Measurements from ENCODE around the gene EBNA1BP2.
"Not testable (repeated sequence)": the region's sequence is repeated elsewhere in the genome, so short reads cannot be mapped to it uniquely, and the experiment has no call there.

EBNA1BP2 gene

GRCh38 chr1:43172527-43172972 lies 460 bp upstream of the EBNA1BP2 start:
- DNase-seq (ENCODE audit: low spot score): peak; percentile 88

DNA sequence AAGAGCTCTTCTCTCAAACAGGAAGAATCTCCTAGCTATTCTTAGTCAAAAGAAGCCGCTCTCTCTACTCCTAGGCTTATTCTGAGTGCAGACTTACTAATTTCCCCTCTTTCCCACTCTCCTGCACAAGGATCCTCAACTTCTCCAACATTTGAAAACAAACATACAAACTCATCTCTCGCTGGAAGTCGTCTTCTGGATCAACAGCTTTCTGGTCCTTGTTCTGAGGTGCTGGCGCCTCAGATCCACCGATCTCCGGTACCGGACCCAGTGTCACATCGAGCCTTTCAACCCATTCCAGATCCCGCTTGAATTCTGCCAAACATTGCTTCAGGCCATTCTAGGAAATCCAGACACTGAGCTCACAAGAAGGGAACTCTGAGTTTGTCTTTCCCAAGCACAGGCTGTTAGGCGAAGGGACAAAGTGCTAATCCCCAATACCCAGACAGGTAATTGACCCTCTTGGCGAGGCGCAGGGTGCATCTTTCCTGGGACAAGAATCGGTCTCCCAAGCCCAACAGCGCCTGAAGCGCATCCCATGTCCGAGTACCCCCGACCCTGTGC lies 696 bp downstream of the EBNA1BP2 start:
- DNase-seq (ENCODE audit: low spot score): no peak

DNA sequence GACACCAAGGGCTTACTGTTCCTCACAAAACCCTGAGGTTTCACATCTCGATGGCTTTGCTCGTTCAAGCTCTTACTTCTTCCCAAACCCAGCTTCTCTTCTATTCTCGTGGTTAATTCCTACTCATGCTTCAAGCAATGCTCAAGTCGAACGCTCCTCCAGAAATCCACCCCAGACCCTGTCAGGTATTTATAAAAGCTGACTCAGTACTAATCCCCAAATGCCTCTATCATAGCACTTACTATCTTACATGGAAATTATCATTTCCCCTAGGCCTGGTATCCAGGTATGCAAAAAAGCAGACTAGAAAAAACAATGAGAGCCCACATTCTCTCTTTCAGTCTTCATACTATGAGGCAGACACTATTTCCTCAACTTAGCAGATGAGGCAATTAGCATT lies 6.3 kb downstream of the EBNA1BP2 start:
- no peak for DNase-seq (ENCODE audit: low spot score)

- no peak for DNase-seq (ENCODE audit: low spot score)
Measured at GRCh38 chr1:43165162-43165561, 6.9 kb downstream of the EBNA1BP2 start.

- no peak for DNase-seq (ENCODE audit: low spot score)
Measured at GRCh38 chr1:43156026-43156425, 16.1 kb downstream of the EBNA1BP2 start.

DNA sequence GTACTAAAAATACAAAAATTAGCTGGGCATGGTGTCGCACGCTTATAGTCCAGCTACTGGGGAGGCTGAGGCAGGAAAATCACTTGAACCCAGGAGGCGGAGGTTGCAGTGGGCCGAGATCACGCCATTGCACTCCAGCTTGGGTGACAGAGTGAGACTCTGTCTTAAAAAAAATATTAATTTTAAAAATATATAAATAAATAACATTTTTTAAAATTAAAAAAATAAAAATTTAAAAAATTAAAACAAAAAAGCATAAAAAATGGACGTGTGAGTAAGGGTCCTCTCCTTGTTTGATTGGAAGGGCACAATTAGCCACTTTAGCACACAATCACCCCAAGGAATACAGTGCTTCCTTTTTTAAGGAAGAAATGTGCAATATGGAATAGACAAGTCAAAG lies 18.6 kb downstream of the EBNA1BP2 start:
- no peak for DNase-seq (ENCODE audit: low spot score)

- no peak for DNase-seq (ENCODE audit: low spot score)
Measured at GRCh38 chr1:43152866-43153265, 19.2 kb downstream of the EBNA1BP2 start.

- DNase-seq (ENCODE audit: low spot score): no peak
Measured at GRCh38 chr1:43149889-43150288, 22.2 kb downstream of the EBNA1BP2 start.

- no peak for DNase-seq (ENCODE audit: low spot score)
Measured at GRCh38 chr1:43147625-43148327, 24.3 kb downstream of the EBNA1BP2 start.

GRCh38 chr1:43144237-43144636 lies 27.9 kb downstream of the EBNA1BP2 start:
- no peak for DNase-seq (ENCODE audit: low spot score)

DNA sequence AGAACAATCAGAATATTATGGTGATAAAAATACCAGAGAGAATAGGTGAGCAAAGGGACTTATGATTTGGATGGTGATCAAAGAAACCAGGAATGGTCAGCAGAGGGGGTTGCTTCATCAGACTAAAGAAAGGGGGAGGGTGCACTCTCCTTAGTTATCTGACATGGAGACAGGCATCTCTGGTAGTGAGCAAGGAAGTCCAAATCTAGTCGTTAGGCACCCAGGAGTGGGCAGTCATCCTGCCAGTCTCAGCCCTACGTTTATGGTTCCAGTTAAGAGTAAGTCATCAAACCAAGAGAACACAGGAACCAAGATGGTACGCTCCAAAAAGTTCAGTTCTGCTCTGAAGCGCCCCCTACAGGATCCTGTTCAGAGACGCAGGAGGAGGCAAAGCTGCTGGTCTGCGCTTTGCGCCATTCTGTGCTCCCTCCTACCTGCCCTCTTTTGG lies 28.6 kb downstream of the EBNA1BP2 start:
- DNase-seq (ENCODE audit: low spot score): no peak

DNA sequence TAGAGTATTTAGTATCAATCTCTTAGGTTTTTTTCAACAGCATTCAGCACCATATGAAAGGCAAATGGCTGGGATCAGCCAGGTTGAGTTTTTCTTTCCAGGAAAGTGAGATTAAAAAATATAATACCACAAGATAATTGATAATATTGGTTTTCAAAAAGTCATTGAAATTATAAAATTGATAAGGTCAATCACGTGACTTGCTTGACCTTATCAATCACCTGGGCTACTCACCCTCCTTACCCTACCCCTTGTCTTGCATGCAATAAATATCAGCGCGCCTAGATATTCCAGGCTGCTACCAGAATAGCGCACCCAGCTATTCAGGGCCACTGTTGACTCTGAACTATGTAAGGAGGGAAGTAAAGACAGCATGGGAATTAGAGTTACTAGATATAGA lies 31.5 kb downstream of the EBNA1BP2 start:
- no peak for DNase-seq (ENCODE audit: low spot score)

- no peak for DNase-seq (ENCODE audit: low spot score)
Measured at GRCh38 chr1:43140010-43140409, 32.1 kb downstream of the EBNA1BP2 start.

GRCh38 chr1:43139295-43139694 lies 32.8 kb downstream of the EBNA1BP2 start:
- DNase-seq (ENCODE audit: low spot score): not testable (repeated sequence)

DNA sequence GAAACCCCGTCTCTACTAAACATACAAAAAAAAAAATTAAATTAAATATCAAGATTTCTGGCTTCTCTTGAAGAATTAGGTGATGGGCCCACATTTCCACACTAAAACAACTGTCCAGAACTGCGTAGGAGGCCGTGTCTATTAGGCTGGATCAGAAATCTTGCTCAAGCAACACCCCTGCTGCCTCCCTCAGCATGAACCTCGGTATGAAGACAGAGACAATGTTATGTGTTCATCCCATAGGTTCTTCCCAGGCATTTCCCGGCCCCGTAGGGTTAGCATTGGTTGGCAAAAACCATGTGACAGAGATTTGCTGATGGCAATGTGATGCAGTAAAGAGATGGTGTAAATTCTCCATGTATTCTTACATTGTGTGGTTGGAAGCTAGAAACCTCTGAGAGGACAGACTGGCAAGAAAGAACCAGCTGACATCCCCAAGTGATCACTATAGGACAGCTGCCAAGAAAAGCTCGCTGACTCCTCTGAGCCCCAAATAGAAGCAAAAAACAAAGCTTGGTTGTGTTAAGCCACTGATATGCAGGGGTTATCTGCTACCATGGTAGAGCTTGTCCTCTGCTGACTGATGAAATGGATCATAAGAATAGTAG lies 34.5 kb downstream of the EBNA1BP2 start:
- no peak for DNase-seq (ENCODE audit: low spot score)

GRCh38 chr1:43135857-43136781 lies 36.0 kb downstream of the EBNA1BP2 start:
- DNase-seq (ENCODE audit: low spot score): no peak

- DNase-seq (ENCODE audit: low spot score): no peak
Measured at GRCh38 chr1:43134640-43135039, 37.5 kb downstream of the EBNA1BP2 start.

DNA sequence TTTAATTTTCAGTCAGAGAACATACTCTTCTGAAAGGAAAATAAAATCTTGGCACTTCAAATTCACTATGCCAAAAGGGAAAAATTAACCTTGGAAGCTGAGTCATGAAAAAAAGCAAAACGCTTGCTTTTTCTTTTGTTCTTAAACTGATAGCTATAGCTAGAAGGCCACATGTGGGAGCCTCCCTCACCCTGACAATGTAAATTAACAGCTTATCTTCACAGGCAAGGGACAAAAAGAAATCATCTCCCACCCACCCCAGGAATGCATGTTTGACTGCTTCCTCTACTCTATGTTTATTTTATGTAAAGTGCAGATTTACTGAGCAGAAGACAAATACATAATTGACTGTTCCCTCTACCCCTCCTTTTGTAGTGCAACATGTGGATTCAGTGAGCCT lies 38.0 kb downstream of the EBNA1BP2 start:
- DNase-seq (ENCODE audit: low spot score): no peak

- DNase-seq (ENCODE audit: low spot score): no peak
Measured at GRCh38 chr1:43129426-43129825, 42.7 kb downstream of the EBNA1BP2 start.

DNA sequence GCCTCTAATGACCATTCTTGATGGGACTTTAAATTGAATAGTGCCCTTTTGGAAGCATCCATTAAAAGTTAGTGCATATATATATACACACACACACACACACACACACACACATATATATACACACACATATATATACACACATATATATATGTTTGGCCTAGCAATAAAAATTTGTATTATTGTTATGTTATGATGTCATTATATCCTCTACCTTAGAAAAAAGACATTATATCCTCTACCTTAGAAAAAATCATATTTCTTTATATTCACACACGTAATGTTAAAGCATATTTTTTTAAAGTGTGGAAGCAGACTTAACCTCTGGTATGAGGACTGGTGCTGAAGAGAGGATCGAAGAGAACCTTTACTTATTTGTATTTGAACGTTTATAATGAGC lies 43.3 kb downstream of the EBNA1BP2 start:
- DNase-seq (ENCODE audit: low spot score): no peak

GRCh38 chr1:43123031-43123430 lies 49.1 kb downstream of the EBNA1BP2 start:
- no peak for DNase-seq (ENCODE audit: low spot score)

- DNase-seq (ENCODE audit: low spot score): no peak
Measured at GRCh38 chr1:43121256-43121900, 50.7 kb downstream of the EBNA1BP2 start.
